Stimulated activated CD4-positive, alpha-beta T cell treated with anti-CD3 and anti-CD28 coated beads, Interleukin-15, amount 100 ng/mL, for 1 hour (primary cell): ENCODE data around the gene PPP2CA.
"Not testable (repeated sequence)": the region's sequence is repeated elsewhere in the genome, so short reads cannot be mapped to it uniquely, and the experiment has no call there.

ENCODE experiments used
- DNase-seq, 2 donors: peaks; one replicate each; pipeline ENCODE4 v3.0.0-alpha.2; 2020; ENCODE audit warnings: low read depth in 1 of 2, low spot score in 1 of 2

The PPP2CA gene

DNA sequence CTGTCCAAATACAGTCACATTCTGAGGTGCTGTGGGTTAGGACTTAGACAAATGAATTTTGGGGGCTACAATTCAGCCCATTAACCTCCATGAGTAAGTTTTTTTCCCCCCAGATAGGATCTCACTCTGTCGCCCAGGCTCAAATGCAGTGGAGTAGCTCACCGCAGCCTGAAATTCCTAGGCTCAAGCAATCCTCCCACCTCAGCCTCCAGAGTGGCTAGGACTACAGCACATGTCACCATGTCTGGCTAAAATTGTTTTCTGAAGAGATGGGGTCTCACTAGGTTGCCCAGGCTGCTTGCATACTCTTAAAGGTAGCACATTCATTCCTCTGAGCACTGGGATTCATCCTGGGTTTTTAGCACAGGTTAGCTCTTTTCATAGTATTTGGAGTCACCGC, 22.2 kb downstream of the PPP2CA start:
- DNase-seq, result no peak

DNA sequence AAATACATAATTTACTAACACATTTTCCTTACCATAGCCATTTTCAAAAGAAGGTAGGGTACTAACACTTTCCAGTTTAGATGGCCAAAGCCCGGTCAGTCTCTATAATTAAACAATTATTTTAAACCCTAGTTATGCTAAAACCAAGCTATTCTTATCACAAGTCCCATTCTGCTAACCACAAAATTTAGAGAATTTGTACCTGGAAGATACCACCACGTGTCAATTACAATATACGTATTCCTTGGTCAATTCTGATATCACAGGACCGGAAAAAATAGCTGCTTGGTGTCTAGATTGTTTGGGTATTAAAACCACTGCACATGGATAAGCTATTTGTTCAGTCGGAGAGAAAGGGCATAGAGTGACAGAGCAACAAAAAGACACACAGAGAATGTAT, 30.2 kb downstream of the PPP2CA start:
- no peak for DNase-seq

DNA sequence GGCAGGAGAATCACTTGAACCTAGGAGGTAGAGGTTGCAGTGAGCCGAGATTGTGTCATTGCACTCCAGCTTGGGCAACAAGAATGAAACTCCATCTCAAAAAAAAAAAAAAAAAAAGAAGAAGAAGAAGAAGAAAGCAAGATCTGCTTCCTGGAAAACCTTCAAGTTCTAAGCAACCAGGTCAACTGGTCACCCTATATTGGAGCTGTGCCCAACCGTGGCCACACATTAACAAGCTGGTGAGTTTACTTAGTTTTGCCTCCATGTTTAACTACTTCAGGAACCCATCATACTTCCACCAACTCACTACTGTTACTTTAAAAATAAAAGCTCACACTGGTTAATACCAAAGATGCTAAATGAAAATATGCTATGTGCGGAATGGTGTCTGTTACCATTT, 36.8 kb downstream of the PPP2CA start:
- DNase-seq, result no peak

DNA sequence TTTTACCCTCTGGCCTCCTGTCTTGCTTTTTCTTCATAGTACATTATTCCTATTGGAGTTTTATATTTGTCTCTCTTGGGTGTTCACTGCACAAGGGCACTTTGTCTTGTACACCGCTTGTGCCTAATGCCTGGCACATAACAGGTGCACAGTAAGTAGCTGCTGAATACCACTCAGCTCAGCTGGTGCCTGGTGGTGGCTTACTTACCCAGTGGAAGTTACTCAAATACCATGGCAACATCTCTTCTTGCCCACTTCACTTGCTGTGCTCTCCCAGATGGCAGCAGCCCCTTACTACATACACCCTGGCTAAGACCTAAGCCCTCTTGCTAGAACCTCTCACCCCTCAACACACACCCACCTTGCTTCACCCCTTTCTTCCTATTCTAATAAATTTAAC, 37.8 kb downstream of the PPP2CA start:
- no peak for DNase-seq

DNA sequence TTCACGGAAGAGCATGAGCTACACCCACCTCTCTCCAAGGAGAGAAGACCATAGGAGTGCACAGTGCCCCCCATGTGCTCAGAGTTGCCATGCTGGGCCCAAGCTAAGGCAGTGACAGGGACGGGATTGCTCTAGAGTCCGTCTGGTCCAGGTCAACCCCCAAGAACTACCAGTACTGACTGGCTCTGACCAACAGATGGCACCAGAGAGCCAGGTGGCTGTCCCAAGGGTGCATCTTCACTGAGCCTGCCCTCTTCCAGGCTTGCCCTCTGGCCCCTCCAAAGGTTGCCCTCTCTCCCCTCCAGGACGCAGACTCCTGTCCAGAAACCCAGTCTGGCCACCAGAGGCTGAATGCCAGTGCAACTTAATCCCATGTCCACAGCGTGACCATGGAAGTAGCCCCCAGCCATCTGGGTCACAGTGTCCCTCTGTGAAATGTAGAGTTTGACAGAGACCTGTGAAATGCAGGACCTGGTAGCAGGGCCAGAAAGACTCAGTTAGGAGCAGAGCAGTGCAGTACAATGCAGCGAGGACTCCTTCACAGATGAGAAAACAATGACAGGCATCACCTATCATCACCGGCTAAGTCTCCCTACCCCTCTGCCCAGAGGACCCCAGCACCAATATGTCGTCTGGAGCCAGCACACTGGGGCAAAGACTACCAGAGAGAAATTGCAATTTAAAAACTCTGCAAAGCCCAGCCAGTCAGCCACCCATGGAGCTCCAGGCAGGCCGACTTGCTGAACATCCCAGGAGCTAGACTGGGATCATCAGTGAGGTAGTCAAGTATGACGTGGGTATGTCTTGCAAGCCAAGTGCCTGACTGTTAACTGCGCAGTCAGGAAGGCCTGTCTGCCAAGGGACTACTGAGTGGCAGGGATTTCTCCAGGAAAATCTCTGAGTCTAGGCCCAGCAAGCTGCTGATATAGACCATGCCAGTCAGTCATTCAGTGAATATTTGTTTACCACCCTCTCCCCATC, 41.4 kb downstream of the PPP2CA start:
- peak; percentile 46 to 59 for DNase-seq

DNA sequence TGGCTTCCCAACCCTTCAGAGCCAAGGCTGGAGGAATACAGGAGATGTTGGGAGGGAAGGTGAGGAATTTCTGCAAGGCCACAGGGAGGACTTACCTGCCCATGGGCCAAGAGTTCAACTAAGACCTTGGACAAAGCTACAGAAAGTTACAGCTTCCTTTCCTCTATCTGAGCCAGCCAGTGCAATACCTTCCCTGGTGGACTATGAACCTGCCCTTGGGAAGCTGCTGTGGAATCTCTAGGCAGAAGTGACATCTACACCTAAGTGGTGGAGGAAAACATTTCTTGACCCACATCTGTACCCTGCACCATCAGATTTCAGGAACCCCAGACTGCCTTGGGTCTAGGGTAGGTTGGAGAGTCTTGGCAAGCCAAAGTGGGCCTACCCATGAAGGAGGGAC, 42.4 kb downstream of the PPP2CA start:
- no peak for DNase-seq

DNA sequence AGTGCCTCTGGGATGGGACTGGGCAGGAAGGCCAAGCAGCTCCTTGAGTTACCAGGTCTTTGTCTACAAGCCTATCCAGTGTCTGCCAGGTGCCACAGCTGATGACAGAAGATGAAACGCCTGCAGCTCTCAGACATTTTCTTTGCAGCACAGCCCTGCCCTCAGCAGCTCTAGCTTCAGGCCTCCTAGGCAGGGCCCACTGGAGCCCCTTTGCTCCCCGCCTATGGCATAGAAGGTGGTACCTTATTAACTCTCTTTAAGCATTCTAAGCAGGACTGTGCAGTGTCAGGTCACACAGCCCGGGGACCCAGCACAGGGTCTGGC, 47.8 kb downstream of the PPP2CA start:
- DNase-seq, result no peak

DNA sequence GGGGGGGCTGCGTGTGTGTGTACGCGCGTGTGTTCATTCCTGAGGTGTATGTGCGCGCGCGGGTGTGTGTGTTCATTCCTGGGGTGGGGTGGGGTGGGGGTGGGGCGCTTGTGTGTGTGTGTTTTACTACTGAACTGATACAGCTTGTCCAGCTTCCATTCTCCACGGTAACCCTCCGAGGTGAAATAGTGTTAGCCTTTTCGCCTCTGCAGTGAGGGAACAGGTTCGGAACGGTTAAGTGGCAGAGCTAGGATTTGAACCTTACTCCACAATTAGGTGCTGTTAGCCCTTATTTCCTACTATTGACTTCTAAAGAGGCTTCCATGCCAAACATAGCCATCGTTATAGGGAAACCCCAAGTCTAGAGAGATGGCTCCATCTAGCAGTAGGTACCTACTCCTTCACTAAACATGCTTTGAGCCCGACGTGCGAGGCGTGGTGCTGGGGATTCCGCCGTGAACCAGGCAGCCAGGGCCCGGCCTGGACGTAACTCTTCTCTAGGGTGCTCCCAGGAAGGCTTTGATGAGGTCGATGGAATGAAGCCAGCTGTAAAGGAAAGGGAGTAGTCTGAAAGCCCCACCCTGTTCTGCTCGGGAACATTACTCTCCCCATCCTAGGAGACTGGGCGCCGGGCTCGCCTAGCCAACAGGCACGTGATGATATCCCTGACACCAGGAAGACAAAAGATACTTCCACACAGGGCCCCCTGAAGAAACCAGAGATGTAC, 48.3 kb downstream of the PPP2CA start:
- no peak for DNase-seq

DNA sequence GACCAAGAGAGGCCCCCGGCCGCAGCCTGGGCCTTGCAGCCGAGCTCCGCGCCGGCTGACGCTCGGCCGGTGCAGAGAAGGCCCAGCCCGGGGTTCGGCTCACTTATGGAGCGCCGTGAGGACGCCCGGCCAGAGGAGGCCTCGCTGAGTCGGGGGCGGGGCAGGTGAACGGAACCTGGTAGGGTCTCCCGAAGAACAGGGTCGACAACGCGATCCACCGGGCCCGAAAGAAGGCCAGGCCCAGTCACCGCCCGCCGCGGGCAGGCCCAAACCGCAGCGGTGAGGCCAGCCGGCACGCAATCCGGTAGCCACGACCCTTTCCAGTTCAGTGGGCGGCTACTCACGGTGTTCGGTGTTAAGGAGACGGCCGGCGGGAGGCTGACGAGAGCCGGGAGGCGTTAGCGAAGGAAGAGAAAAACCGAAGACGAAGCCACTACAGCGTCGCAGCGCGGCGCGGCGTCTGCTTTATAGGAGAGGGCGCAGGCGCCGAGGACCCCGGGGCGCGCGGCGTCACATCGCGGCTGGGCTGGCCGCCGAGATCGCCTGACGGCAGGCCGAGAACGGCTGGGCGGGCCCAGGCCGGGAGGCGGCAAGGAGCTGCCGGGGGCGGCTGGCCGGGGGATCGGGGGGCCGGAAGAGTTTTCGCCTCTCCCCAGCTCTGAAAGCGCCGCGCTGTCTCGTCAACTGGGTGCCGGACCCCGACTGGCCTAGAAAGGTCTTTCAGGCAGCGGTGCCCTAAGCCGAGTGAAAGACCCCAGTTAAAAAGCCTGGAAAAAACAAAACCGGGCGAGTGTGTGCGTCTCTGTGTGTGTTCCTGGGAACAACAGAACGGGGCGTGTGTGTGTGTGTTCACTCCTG, 49.1 kb downstream of the PPP2CA start, which contains the start of gene SKP1:
SKP1 (minus strand) TSS at position 440 of the 858 bp plus-strand sequence. CDS start 2,928 bp downstream, outside the sequence.
- peak; percentile 79 for DNase-seq

DNA sequence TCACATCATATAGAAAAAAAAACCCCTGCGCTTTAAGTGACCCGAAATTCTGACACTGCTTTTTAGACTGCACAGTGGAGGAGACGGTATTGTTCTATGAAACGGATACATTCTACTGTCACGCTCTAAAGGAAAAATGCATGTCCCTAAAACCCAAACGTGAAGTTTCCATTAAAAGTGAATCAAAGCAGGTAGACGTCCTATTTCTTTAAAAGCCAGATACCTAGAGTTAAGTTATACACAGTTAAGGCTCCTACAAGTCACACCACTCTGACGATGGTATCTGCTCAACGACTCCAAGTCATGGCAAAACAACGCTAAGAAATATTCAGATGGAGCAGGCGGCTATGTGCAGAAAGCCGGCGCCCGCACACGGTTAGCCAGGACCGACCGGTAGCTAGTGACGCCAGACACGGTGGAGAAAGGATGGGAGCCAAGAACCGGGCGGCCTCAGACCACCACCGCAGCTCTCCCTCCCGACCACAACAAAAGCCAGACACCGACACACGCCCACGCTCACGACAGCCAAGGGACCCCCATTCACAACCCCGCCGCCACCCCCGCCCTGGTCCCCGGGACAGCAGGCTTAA, 49.9 kb downstream of the PPP2CA start:
- no peak for DNase-seq

DNA sequence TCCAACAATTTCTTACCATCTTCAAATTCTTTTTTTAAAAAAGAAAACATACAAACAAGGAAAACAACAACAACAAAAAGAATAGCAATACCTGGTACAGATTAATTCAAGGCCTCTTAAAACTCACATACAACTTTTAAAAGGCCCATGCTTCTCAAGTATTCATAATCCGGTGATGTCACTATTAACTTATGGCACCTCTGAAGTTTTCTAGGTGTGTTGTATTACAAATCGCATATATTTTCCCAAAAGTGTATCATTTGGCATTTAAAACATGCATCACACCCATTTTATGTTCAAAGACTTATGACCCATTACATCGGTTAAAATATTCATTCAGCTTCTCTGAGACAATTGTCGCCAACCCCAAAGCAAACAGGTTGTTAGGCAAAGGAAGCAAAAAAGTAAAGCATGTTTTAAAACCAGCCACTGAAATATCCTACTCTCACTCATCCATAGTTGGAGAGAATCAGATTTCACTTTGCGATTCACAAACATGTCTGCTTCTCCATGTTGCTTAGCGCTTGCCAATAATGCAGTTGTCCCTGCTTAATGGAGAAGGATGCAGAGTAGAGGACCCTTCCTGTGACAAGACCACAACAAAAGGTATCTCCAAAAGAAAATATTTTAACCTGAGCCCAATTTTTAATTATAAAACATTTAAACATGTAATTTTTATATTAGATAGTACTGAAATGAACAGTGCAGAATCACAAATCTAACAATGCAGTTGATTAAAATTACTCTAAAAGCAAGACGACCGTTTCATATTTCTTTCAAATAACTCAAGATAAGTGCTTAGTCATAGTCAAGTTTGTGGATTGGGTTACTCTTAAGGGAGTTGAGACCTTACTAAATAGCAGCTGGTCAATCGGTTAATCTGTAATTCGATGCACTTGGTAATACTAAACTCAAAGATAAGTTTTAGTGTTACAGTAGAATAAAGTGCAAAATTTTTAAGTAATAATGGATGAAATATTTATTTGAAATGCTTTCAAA, 50.7 kb downstream of the PPP2CA start:
- no peak for DNase-seq

DNA sequence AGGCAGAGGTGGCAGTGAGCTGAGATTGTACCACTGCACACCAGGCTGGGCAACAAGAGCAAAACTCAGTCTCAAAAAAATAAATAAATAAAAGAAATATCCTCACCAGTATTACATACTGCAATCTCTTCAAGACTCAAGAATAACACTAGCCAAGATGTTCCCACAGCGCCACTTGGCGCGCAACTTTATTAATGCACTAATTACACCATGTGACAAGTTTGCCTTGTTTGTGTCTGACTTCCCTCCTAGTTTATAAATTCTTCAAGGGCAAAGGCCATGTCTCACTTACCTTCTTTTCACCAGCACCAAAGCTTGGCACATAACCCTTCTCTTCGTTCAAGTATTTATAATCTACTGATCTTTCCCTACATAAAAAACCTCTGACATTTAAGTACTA, 53.9 kb downstream of the PPP2CA start:
- DNase-seq, result no peak

DNA sequence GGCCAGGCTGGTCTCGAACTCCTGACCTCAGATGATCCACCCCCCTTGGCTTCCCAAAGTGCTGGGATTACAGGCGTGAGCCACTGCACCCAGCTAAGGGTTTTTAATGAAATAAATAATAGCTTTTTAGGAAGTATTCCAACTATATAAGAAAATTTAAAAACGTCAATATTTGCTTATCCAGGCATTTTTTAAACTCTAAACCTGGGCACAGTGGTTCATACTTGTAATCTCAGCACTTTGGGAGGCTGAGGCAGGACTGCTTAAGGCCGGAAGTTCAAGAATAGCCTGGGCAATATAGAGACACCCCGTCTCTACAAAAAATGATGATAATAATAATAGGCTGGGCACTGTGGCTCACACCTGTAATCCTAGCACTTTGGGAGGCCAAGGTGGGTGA, 63.3 kb downstream of the PPP2CA start:
- DNase-seq, result no peak

DNA sequence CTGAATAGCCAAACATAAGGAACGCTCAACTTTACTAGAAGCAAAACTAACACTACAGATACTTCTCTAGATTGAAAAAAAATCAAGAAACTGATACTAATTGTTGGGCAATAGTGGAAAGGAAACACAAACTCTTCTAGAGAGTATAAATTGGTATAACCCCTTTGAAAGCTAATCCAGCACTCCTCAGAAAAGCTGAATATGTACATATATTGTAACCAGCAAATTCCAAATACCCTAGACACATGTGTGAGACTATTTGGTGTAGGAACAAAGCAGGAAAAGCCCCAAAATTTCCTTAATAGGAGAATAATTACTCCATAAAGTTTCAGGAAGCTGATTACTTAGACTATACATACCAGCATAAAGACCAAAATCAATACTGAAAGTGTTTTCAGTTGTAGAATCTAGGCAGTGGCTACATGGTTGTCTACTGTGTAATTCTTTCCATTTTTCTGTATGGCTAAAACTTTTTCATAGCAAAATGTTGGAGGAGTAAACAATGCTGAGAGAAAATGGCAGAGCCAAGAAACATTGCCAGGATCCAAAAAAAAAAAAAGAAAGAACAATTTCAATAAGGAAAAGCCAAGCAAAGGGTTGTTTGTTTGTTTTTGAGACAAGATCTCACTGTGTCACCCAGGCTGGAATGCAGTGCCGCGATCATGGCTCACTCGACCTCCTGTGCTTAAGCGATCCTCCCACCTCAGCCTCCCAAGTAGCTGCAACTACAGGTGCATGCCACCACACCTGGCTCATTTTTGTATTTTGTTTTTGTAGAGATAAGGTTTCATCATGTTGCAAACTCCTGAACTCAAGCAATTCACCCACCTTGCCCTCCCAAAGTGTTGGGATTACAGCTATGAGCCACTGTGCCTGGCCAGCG, 64.1 kb downstream of the PPP2CA start:
- no peak for DNase-seq

DNA sequence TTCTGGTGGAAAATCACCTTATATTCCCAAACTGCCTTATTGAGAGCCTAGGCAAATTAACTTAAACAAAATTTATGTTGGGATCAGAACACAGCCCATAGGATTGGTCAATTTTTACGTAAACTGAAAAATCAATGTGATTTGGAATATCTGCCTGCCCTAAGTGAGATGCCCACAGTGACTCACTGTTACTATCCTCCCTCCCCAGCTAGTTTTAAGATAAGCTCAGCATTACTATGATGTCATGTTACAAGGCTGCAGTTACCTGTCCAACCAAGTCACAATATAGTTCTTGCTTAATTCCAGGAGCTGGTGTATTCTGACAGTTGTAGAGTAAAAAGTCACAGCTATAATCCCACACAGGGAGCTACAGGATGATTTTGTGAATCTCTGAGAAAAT, 72.2 kb downstream of the PPP2CA start:
- no peak for DNase-seq

DNA sequence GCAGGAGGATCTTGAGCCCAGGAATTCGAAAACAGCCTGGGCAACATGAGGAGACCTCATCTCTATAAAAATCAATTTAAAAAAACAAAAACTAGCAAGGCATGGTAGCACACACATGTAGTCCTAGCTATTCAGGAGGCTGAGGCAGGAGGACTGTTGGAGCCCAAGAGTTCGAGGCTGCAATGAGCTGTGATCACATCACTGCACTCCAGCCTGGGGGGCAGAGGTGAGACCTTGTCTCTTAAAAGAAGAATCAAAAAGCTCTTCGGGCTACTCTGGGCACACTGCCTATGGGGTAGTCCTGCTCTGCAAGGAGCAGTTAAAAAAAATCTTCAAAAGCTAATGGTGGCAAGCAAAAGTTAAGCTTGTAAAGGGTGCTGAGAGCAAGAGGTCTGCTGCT, 72.6 kb downstream of the PPP2CA start:
- no peak for DNase-seq

DNA sequence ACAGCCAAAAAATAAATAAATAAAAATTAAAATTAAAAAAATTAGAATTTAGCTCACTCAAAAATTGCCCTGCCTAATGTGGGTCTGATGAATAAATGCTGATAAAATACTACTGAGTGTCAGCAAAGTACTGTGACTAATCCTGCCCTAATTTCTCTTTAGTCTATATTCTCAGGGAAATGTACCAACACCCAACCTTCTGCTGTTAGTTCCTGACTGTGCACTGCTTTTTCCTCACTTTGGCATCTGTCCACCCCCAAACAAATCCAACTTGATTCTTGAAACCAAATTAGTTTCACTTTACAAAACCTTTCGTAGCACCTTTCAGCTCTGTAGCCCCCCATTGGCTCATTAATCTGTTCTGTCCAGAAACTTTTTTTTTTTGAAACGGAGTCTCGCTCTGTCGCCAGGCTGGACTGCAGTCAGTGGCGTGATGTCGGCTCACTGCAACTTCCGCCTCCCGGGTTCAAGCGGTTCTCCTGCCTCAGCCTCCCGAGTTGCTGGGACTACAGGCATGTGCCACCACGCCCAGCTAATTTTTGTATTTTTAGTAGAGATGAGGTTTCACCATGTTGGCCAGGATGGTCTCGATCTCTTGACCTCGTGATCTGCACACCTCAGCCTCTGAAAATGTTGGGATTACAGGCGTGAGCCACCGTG, 73.6 kb downstream of the PPP2CA start:
- not testable (repeated sequence) for DNase-seq

DNA sequence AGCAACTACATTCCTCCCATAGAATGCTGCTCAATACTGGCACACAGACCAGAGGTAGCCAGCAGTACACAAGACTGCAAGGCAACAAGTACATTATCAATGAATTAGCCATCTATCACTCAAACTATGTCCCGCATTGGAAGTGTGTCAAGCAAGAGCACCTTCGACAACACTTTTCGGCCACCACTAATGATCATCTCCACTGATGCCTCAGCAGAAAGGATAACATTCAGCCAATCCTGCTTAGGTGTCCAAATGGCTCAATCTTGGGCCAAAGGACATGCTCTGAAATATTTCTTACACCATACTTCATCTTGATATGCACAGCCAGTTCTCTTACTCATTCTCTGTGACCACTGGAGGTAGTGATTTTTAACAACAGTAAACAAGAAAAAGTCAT, 74.2 kb downstream of the PPP2CA start:
- no peak for DNase-seq
